ENCODE measurements around the gene CEP55. TPM values are rescaled to one million over a fixed set of nuclear protein-coding genes. Genes with fewer than 3 reads are reported as not detected.

CEP55 gene
- total RNA-seq, 1 experiment from 2014 or later, result 62.6 TPM

- ATAC-seq (no peak), DNase-seq (no peak)
- H3K9me3 ChIP-seq (ENCODE audit: low read length), result no peaks in the 10 kb centered on the region
- peak overlapping the region; percentile 5; the same call in 1 of the 2 replicates for H3K27ac ChIP-seq (ENCODE audit: low read length)
- ChIA-PET POLR2A (ENCODE audit: unreplicated experiment) (no interaction called here), CTCF (no interaction called here)
- TF ChIP-seq EZH2phosphoT487 (IDR thresholded peaks at IDR 0.05; ENCODE audit: borderline replicate concordance, low read length) (no peak), EZH2 (IDR thresholded peaks at IDR 0.05; ENCODE audit: low read length, unreplicated experiment) (no peak), CTCF (conservative IDR thresholded peaks at IDR 0.05; ENCODE audit: low read depth, low read length) (no peak)
- H3K36me3 ChIP-seq (ENCODE audit: low read depth, low read length), result peaks cover 69% of the 10 kb centered on the region
- H3K9me2 ChIP-seq (replicated peaks; ENCODE audit: low read length), result no peaks in the 10 kb centered on the region
- no TSS peak for BruUV-seq (replicated peaks)
- no peak overlapping the region for H3K4me3 ChIP-seq (ENCODE audit: low read length)
- intact Hi-C loops (cut with micrococcal nuclease), result no loop called here
- H3K27me3 ChIP-seq (ENCODE audit: low read length), result no peaks in the 10 kb centered on the region
- peaks cover 8% of the 10 kb centered on the region for H3F3A ChIP-seq (ENCODE audit: low read length, unreplicated experiment)
- H3K79me2 ChIP-seq (ENCODE audit: low read length), result peaks cover 68% of the 10 kb centered on the region
- no peak overlapping the region for H3K9ac ChIP-seq (ENCODE audit: low read length)
- peaks cover 44% of the 10 kb centered on the region for H3K4me1 ChIP-seq (ENCODE audit: insufficient read depth, low read length)
- H4K20me1 ChIP-seq (ENCODE audit: low read length), result peaks cover 9% of the 10 kb centered on the region; the same call in 1 of the 2 replicates
- no peak overlapping the region for H2AFZ ChIP-seq (ENCODE audit: low read length)
- no peak overlapping the region for H3K4me2 ChIP-seq (ENCODE audit: low read length)
Measured at GRCh38 chr10:93447970-93448369, 48.4 kb upstream of the CEP55 start.

- Histone ChIP-seq H3K4me1 (ENCODE audit: insufficient read depth, low read length) (peaks cover 13% of the 10 kb centered on the region), H3F3A (ENCODE audit: low read length, unreplicated experiment) (peaks cover 1% of the 10 kb centered on the region), H3K9ac (ENCODE audit: low read length) (no peak overlapping the region), H3K9me2 (replicated peaks; ENCODE audit: low read length) (no peaks in the 10 kb centered on the region), H3K4me3 (ENCODE audit: low read length) (no peak overlapping the region), H3K36me3 (ENCODE audit: low read depth, low read length) (peaks cover 69% of the 10 kb centered on the region), H3K79me2 (ENCODE audit: low read length) (peaks cover 64% of the 10 kb centered on the region), H4K20me1 (ENCODE audit: low read length) (no peaks in the 10 kb centered on the region), H2AFZ (ENCODE audit: low read length) (no peak overlapping the region), H3K27ac (ENCODE audit: low read length) (no peak overlapping the region), H3K4me2 (ENCODE audit: low read length) (no peak overlapping the region), H3K9me3 (ENCODE audit: low read length) (no peaks in the 10 kb centered on the region), H3K27me3 (ENCODE audit: low read length) (no peaks in the 10 kb centered on the region)
- TF ChIP-seq CTCF (conservative IDR thresholded peaks at IDR 0.05; ENCODE audit: low read depth, low read length) (no peak), EZH2 (IDR thresholded peaks at IDR 0.05; ENCODE audit: low read length, unreplicated experiment) (no peak), EZH2phosphoT487 (IDR thresholded peaks at IDR 0.05; ENCODE audit: borderline replicate concordance, low read length) (no peak)
- ChIA-PET CTCF (no interaction called here), POLR2A (ENCODE audit: unreplicated experiment) (no interaction called here)
- DNase-seq (no peak), ATAC-seq (no peak)
- intact Hi-C loops (cut with micrococcal nuclease), result no loop called here
- BruUV-seq (replicated peaks), result TSS peak; percentile 3
Measured at GRCh38 chr10:93451244-93451947, 45.0 kb upstream of the CEP55 start.

- no peak for ATAC-seq
- TF ChIP-seq EZH2phosphoT487 (IDR thresholded peaks at IDR 0.05; ENCODE audit: borderline replicate concordance, low read length), result no peak
- no peak for TF ChIP-seq CTCF (conservative IDR thresholded peaks at IDR 0.05; ENCODE audit: low read depth, low read length)
- no peak for TF ChIP-seq EZH2 (IDR thresholded peaks at IDR 0.05; ENCODE audit: low read length, unreplicated experiment)
- H3K4me2 ChIP-seq (ENCODE audit: low read length), result no peak overlapping the region
- no peaks in the 10 kb centered on the region for H3F3A ChIP-seq (ENCODE audit: low read length, unreplicated experiment)
- no peaks in the 10 kb centered on the region for H4K20me1 ChIP-seq (ENCODE audit: low read length)
- peaks cover 72% of the 10 kb centered on the region for H3K79me2 ChIP-seq (ENCODE audit: low read length)
- intact Hi-C loops (cut with micrococcal nuclease), result no loop called here
- ChIA-PET POLR2A (ENCODE audit: unreplicated experiment) (no interaction called here), CTCF (no interaction called here)
- no peak overlapping the region for H2AFZ ChIP-seq (ENCODE audit: low read length)
- no peak overlapping the region for H3K9ac ChIP-seq (ENCODE audit: low read length)
- H3K36me3 ChIP-seq (ENCODE audit: low read depth, low read length), result peaks cover 73% of the 10 kb centered on the region
- DNase-seq, result no peak
- H3K9me2 ChIP-seq (replicated peaks; ENCODE audit: low read length), result no peaks in the 10 kb centered on the region
- no peak overlapping the region for H3K4me3 ChIP-seq (ENCODE audit: low read length)
- no TSS peak for BruUV-seq (replicated peaks)
- no peak overlapping the region for H3K27ac ChIP-seq (ENCODE audit: low read length)
- H3K27me3 ChIP-seq (ENCODE audit: low read length), result no peaks in the 10 kb centered on the region
- H3K4me1 ChIP-seq (ENCODE audit: insufficient read depth, low read length), result peaks cover 6% of the 10 kb centered on the region; the same call in 1 of the 2 replicates
- H3K9me3 ChIP-seq (ENCODE audit: low read length), result no peaks in the 10 kb centered on the region
Measured at GRCh38 chr10:93452143-93452542, 44.3 kb upstream of the CEP55 start.
